ENCODE results near the gene KBTBD4. TPM values are rescaled to one million over a fixed set of nuclear protein-coding genes. Genes with fewer than 3 reads are reported as not detected.
A peak's percentile ranks its signal among the peaks of the same experiment; 100 is the strongest.

Gene KBTBD4
- total and polyA plus RNA-seq, 2 donors (not counting 1 experiment from before 2014, with no cell fraction given) = 19.9 to 20.0 TPM

- no peak for DNase-seq (ENCODE audit: low read depth in 2 of 2)
- H3K27ac ChIP-seq (ENCODE audit: insufficient read depth, low read length) = no peak overlapping the region
- peaks cover 41% of the 10 kb centered on the region for H3K27me3 ChIP-seq (ENCODE audit: control insufficient read depth, insufficient read depth, low read length)
- H3K79me2 ChIP-seq (ENCODE audit: control insufficient read depth, insufficient read depth, low read length) = no peaks in the 10 kb centered on the region
- no peaks in the 10 kb centered on the region for H4K20me1 ChIP-seq (ENCODE audit: control insufficient read depth, extremely low read depth, insufficient read depth, low read length)
- no peaks in the 10 kb centered on the region for H3K4me1 ChIP-seq (ENCODE audit: control insufficient read depth, extremely low read depth, insufficient read depth, low read length)
- no peaks in the 10 kb centered on the region for H3K36me3 ChIP-seq (ENCODE audit: control insufficient read depth, insufficient read depth, low read length)
- no peak for TF ChIP-seq CTCF (conservative IDR thresholded peaks at IDR 0.05 in 1 of 2, IDR thresholded peaks at IDR 0.05 in 1 of 2; ENCODE audit: low read depth in 1 of 2, low read length in 2 of 2)
- no peak for TF ChIP-seq EZH2 (IDR thresholded peaks at IDR 0.05; ENCODE audit: low read length, missing control alignments)
- no peak overlapping the region for H3K4me2 ChIP-seq (ENCODE audit: extremely low read depth, insufficient read depth, low read length)
- H3K9ac ChIP-seq (ENCODE audit: insufficient read depth, low read length) = no peak overlapping the region
- H3K9me3 ChIP-seq (ENCODE audit: control insufficient read depth, insufficient read depth, low read depth, low read length) = no peaks in the 10 kb centered on the region
- H2AFZ ChIP-seq (ENCODE audit: low read length) = no peak overlapping the region
- H3K4me3 ChIP-seq (replicated peaks in 1 of 4; ENCODE audit: control extremely low read depth in 1 of 4, insufficient read depth in 1 of 4, low read depth in 3 of 4, low read length in 4 of 4) = no peak overlapping the region
Measured at GRCh38 chr11:47591764-47592163, 13.0 kb upstream of the KBTBD4 start.

GRCh38 chr11:47589977-47590861 lies 11.4 kb upstream of the KBTBD4 start:
- Histone ChIP-seq H2AFZ (ENCODE audit: low read length) (peak overlapping the region; percentile 15), H3K9me3 (ENCODE audit: control insufficient read depth, insufficient read depth, low read depth, low read length) (no peaks in the 10 kb centered on the region), H3K4me3 (replicated peaks in 1 of 4; ENCODE audit: control extremely low read depth in 1 of 4, insufficient read depth in 1 of 4, low read depth in 3 of 4, low read length in 4 of 4) (no peak overlapping the region), H3K27ac (ENCODE audit: insufficient read depth, low read length) (no peak overlapping the region), H3K36me3 (ENCODE audit: control insufficient read depth, insufficient read depth, low read length) (no peaks in the 10 kb centered on the region), H3K79me2 (ENCODE audit: control insufficient read depth, insufficient read depth, low read length) (no peaks in the 10 kb centered on the region), H3K4me1 (ENCODE audit: control insufficient read depth, extremely low read depth, insufficient read depth, low read length) (no peaks in the 10 kb centered on the region), H3K4me2 (ENCODE audit: extremely low read depth, insufficient read depth, low read length) (no peak overlapping the region), H3K9ac (ENCODE audit: insufficient read depth, low read length) (no peak overlapping the region), H4K20me1 (ENCODE audit: control insufficient read depth, extremely low read depth, insufficient read depth, low read length) (no peaks in the 10 kb centered on the region), H3K27me3 (ENCODE audit: control insufficient read depth, insufficient read depth, low read length) (peaks cover 40% of the 10 kb centered on the region)
- TF ChIP-seq CTCF (conservative IDR thresholded peaks at IDR 0.05 in 1 of 2, IDR thresholded peaks at IDR 0.05 in 1 of 2; ENCODE audit: low read depth in 1 of 2, low read length in 2 of 2) (no peak), EZH2 (IDR thresholded peaks at IDR 0.05; ENCODE audit: low read length, missing control alignments) (no peak)
- peak in 1 of 2 donors; percentile 25 for DNase-seq (ENCODE audit: low read depth in 2 of 2)

DNA sequence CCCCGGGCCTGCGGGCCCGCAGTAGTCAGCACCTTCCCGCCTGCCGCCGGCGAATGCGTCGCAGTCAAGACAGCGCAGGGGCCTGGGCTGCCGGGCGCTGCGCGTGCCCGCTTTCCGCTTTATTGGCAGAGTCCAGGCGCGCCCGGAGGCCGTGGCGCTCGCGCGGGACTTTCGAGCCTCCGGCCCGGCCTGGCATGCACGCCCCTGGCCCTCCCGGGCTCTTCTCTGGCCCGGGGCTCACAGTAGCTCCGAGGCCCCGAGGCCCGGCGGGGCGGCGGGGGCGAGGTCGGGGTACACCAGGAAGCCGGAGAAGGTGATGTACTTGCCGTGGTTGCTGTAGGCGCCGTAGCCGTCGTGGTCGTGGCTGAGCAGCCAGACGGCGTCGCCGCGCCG lies 10.8 kb upstream of the KBTBD4 start:
- TF ChIP-seq CTCF (conservative IDR thresholded peaks at IDR 0.05 in 1 of 2, IDR thresholded peaks at IDR 0.05 in 1 of 2; ENCODE audit: low read depth in 1 of 2, low read length in 2 of 2) (no peak), EZH2 (IDR thresholded peaks at IDR 0.05; ENCODE audit: low read length, missing control alignments) (no peak)
- Histone ChIP-seq H2AFZ (ENCODE audit: low read length) (no peak overlapping the region), H3K9me3 (ENCODE audit: control insufficient read depth, insufficient read depth, low read depth, low read length) (no peaks in the 10 kb centered on the region), H3K79me2 (ENCODE audit: control insufficient read depth, insufficient read depth, low read length) (no peaks in the 10 kb centered on the region), H3K27me3 (ENCODE audit: control insufficient read depth, insufficient read depth, low read length) (peaks cover 34% of the 10 kb centered on the region), H3K4me1 (ENCODE audit: control insufficient read depth, extremely low read depth, insufficient read depth, low read length) (no peaks in the 10 kb centered on the region), H3K36me3 (ENCODE audit: control insufficient read depth, insufficient read depth, low read length) (no peaks in the 10 kb centered on the region), H3K9ac (ENCODE audit: insufficient read depth, low read length) (no peak overlapping the region), H4K20me1 (ENCODE audit: control insufficient read depth, extremely low read depth, insufficient read depth, low read length) (no peaks in the 10 kb centered on the region), H3K4me3 (replicated peaks in 1 of 4; ENCODE audit: control extremely low read depth in 1 of 4, insufficient read depth in 1 of 4, low read depth in 3 of 4, low read length in 4 of 4) (no peak overlapping the region), H3K4me2 (ENCODE audit: extremely low read depth, insufficient read depth, low read length) (no peak overlapping the region), H3K27ac (ENCODE audit: insufficient read depth, low read length) (no peak overlapping the region)
- no peak for DNase-seq (ENCODE audit: low read depth in 2 of 2)

Measured in fibroblast of lung (primary cell).